ENCODE results near the gene KDM7A.

- no peak for TF ChIP-seq POLR2A (IDR thresholded peaks at IDR 0.05)
- TF ChIP-seq, protein P1, sequence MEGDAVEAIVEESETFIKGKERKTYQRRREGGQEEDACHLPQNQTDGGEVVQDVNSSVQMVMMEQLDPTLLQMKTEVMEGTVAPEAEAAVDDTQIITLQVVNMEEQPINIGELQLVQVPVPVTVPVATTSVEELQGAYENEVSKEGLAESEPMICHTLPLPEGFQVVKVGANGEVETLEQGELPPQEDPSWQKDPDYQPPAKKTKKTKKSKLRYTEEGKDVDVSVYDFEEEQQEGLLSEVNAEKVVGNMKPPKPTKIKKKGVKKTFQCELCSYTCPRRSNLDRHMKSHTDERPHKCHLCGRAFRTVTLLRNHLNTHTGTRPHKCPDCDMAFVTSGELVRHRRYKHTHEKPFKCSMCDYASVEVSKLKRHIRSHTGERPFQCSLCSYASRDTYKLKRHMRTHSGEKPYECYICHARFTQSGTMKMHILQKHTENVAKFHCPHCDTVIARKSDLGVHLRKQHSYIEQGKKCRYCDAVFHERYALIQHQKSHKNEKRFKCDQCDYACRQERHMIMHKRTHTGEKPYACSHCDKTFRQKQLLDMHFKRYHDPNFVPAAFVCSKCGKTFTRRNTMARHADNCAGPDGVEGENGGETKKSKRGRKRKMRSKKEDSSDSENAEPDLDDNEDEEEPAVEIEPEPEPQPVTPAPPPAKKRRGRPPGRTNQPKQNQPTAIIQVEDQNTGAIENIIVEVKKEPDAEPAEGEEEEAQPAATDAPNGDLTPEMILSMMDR (IDR thresholded peaks at IDR 0.05), result no peak
Observed at GRCh38 chr7:140044251-140044650, 132.5 kb downstream of the KDM7A start.
